H9 (cell line): ENCODE measurements around the gene MOB4. TPM values are rescaled to one million over a fixed set of nuclear protein-coding genes. Genes with fewer than 3 reads are reported as not detected.

Source experiments
- DNase-seq: peaks from one replicate; pipeline ENCODE4 v3.0.0-alpha.2; 2017
- H2AFZ ChIP-seq: one replicate; pipeline ENCODE4 v1.6.1; 2013; ENCODE audit warnings: mild to moderate bottlenecking, low read length, control low read depth, moderate library complexity
- H2AK5ac ChIP-seq: 2 replicates; pipeline ENCODE4 v1.6.1; 2013; ENCODE audit warnings: low read length, control low read depth, mixed read lengths; ENCODE audit not compliant: insufficient read length
- H2BK120ac ChIP-seq: one replicate; pipeline ENCODE4 v1.6.1; 2013; ENCODE audit warnings: low read depth, mild to moderate bottlenecking, low read length, control low read depth, inconsistent platforms; ENCODE audit not compliant: poor library complexity, severe bottlenecking
- H2BK12ac ChIP-seq: 2 replicates; pipeline ENCODE4 v1.6.1; 2013; ENCODE audit warnings: low read length, control low read depth, mixed read lengths, low read depth; ENCODE audit not compliant: insufficient read length
- H2BK15ac ChIP-seq: 2 replicates; pipeline ENCODE4 v1.6.1; 2013; ENCODE audit warnings: low read depth, low read length, control low read depth
- H2BK20ac ChIP-seq: one replicate; pipeline ENCODE4 v1.6.1; 2013; ENCODE audit warnings: low read depth, mild to moderate bottlenecking, low read length, control low read depth, inconsistent platforms; ENCODE audit not compliant: poor library complexity, severe bottlenecking
- H2BK5ac ChIP-seq: 2 replicates; pipeline ENCODE4 v1.6.1; 2013; ENCODE audit warnings: low read length, control low read depth, mixed read lengths; ENCODE audit not compliant: insufficient read length
- H3K14ac ChIP-seq: 2 replicates; pipeline ENCODE4 v1.6.1; 2013; ENCODE audit warnings: low read length, control low read depth; ENCODE audit not compliant: insufficient read depth
- H3K18ac ChIP-seq: 2 replicates; pipeline ENCODE4 v1.6.1; 2013; ENCODE audit warnings: low read depth, mild to moderate bottlenecking, mixed read lengths, low read length, control low read depth; ENCODE audit not compliant: insufficient read length
- H3K23ac ChIP-seq: 2 replicates; pipeline ENCODE4 v1.6.1; 2013; ENCODE audit warnings: low read length, control low read depth, mixed read lengths, low read depth; ENCODE audit not compliant: insufficient read length
- H3K23me2 ChIP-seq: 2 replicates; pipeline ENCODE4 v1.6.1; 2013; ENCODE audit warnings: low read depth, mild to moderate bottlenecking, mixed read lengths, low read length, control low read depth; ENCODE audit not compliant: insufficient read length, poor library complexity, severe bottlenecking
- H3K27ac ChIP-seq: 2 replicates; pipeline ENCODE4 v1.5.1; 2013; ENCODE audit warnings: low read length, control low read depth, mixed read lengths, low read depth; ENCODE audit not compliant: insufficient read length
- H3K27me3 ChIP-seq: 2 replicates; pipeline ENCODE4 v1.6.1; 2013; ENCODE audit warnings: low read length, control low read depth, inconsistent platforms; ENCODE audit not compliant: insufficient read depth
- H3K4ac ChIP-seq: 2 replicates; pipeline ENCODE4 v1.6.1; 2013; ENCODE audit warnings: low read depth, mild to moderate bottlenecking, control low read depth, inconsistent platforms, low read length, moderate library complexity
- H3K4me1 ChIP-seq: 2 replicates; pipeline ENCODE4 v1.6.1; 2013; ENCODE audit warnings: low read length, control low read depth, inconsistent platforms; ENCODE audit not compliant: insufficient read depth
- H3K4me2 ChIP-seq: 2 replicates; pipeline ENCODE4 v1.6.1; 2013; ENCODE audit warnings: low read length, control low read depth, mixed read lengths; ENCODE audit not compliant: insufficient read length, insufficient read depth
- H3K56ac ChIP-seq: 2 replicates; pipeline ENCODE4 v1.6.1; 2013; ENCODE audit warnings: low read depth, mild to moderate bottlenecking, mixed read lengths, low read length, control low read depth; ENCODE audit not compliant: insufficient read length
- H3K79me1 ChIP-seq: 2 replicates; pipeline ENCODE4 v1.6.1; 2013; ENCODE audit warnings: low read depth, mild to moderate bottlenecking, moderate library complexity, low read length, control low read depth, inconsistent platforms; ENCODE audit not compliant: insufficient read depth, poor library complexity, severe bottlenecking
- H3K79me2 ChIP-seq: 2 replicates; pipeline ENCODE4 v1.6.1; 2013; ENCODE audit warnings: low read length, control low read depth, inconsistent platforms; ENCODE audit not compliant: insufficient read depth
- H3K9ac ChIP-seq: 2 replicates; pipeline ENCODE4 v1.6.1; 2013; ENCODE audit warnings: low read length, control low read depth, mixed read lengths; ENCODE audit not compliant: insufficient read length; ENCODE audit errors: extremely low read depth
- H3K9me3 ChIP-seq: one replicate; pipeline ENCODE4 v1.6.1; 2013; ENCODE audit warnings: low read depth, low read length, inconsistent platforms; ENCODE audit not compliant: control insufficient read depth
- H3T11ph ChIP-seq: one replicate; pipeline ENCODE4 v1.6.1; 2013; ENCODE audit warnings: mild to moderate bottlenecking, low read length, control low read depth, inconsistent platforms
- H4K20me1 ChIP-seq: one replicate; pipeline ENCODE4 v1.6.1; 2013; ENCODE audit not compliant: control insufficient read depth, insufficient read length, insufficient read depth
- H4K5ac ChIP-seq: 2 replicates; pipeline ENCODE4 v1.6.1; 2013; ENCODE audit warnings: low read depth, mild to moderate bottlenecking, mixed read lengths, low read length, control low read depth; ENCODE audit not compliant: insufficient read length
- H4K8ac ChIP-seq: replicated peaks from 2 replicates; pipeline ENCODE4 v1.6.1; 2013; ENCODE audit warnings: low read length, control low read depth, mixed read lengths, low read depth; ENCODE audit not compliant: insufficient read length
- H4K91ac ChIP-seq: 2 replicates; pipeline ENCODE4 v1.6.1; 2013; ENCODE audit warnings: low read depth, mild to moderate bottlenecking, moderate library complexity, mixed read lengths, low read length, control low read depth; ENCODE audit not compliant: insufficient read length
- H3K27ac Mint-ChIP-seq, 3 experiments: 2 replicates in 2 of 3; 3 replicates in 1 of 3; pipeline ENCODE4 v1.8.0; 2020 to 2021; ENCODE audit warnings: mixed read lengths in 3 of 3, mild to moderate bottlenecking in 1 of 3, moderate library complexity in 1 of 3
- H3K27me3 Mint-ChIP-seq: 2 replicates; pipeline ENCODE4 v1.8.0; 2021; ENCODE audit warnings: low read depth, mild to moderate bottlenecking, moderate library complexity, mixed read lengths
- H3K36me3 Mint-ChIP-seq, 3 experiments: 2 replicates in 2 of 3; 3 replicates in 1 of 3; pipeline ENCODE4 v1.8.0; 2020 to 2021; ENCODE audit warnings: low read depth in 3 of 3, mixed read lengths in 3 of 3; ENCODE audit not compliant: insufficient read depth in 1 of 3
- H3K4me1 Mint-ChIP-seq, 2 experiments: 2 replicates each; pipeline ENCODE4 v1.8.0; 2020; ENCODE audit warnings: mixed read lengths in 2 of 2
- H3K4me3 Mint-ChIP-seq, 2 experiments: 2 replicates in 1 of 2; 3 replicates in 1 of 2; pipeline ENCODE4 v1.8.0; 2020 to 2021; ENCODE audit warnings: mild to moderate bottlenecking in 2 of 2, mixed read lengths in 2 of 2, moderate library complexity in 1 of 2
- H3K9me3 Mint-ChIP-seq, 2 experiments: 2 replicates in 1 of 2; 3 replicates in 1 of 2; pipeline ENCODE4 v1.8.0; 2020; ENCODE audit warnings: mild to moderate bottlenecking in 2 of 2, mixed read lengths in 2 of 2, moderate library complexity in 1 of 2
- WGBS: extraction: QIAGEN DNeasy Blood & Tissue Kit; methylation state at CpG from one replicate; pipeline ENCODE4 v1.1.7; 2013; ENCODE audit warnings: missing lambda C conversion rate, low lambda C conversion rate, mixed read lengths; ENCODE audit not compliant: insufficient read length; ENCODE audit errors: extremely low coverage; 5-methylcytosine and 5-hydroxymethylcytosine counted together
- total RNA-seq: library from RNA; stranded (reverse); gene quantifications from 2 replicates; pipeline ENCODE4 v1.2.1, GENCODE V29; 2021
- TF ChIP-seq, protein P1 (sequence below): fragments of 200-600 bp; sonication (generic); conservative IDR thresholded peaks from 3 replicates; pipeline ENCODE4 v1.8.0; 2021; ENCODE audit warnings: antibody characterized with exemption, mild to moderate bottlenecking

Gene MOB4
- total RNA-seq, 1 experiment from 2014 or later = 57.6 TPM

DNA sequence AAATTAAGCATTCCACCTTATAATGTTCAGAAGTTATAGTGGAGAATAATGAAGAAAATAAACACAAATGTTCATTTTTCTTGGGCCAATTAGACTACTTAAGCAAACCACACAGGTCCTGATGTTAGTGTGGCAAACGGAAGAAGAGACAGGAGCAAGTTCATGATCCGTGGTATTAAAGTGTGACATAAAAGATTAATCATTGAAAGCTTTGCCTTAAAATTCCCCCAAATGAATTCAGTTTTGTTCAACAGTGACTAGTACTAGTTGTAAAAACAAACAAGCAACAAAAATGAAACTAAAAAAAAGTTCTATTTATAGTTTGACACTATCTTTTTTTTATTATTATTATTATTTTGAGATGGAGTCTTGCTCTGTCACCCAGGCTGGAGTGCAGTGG lies 85.9 kb downstream of the MOB4 start:
- H3K9me3 Mint-ChIP-seq = no peaks in the 10 kb centered on the region; a peak in 1 of 5 replicates
- H3K27ac Mint-ChIP-seq = no peak overlapping the region
- Histone ChIP-seq H3K18ac (no peak overlapping the region), H3K9ac (no peak overlapping the region), H2BK15ac (no peak overlapping the region), H3K79me1 (no peaks in the 10 kb centered on the region), H2BK5ac (no peak overlapping the region), H3K27ac (no peak overlapping the region), H2BK12ac (no peak overlapping the region), H4K8ac (no peak overlapping the region), H3K9me3 (no peaks in the 10 kb centered on the region), H2AFZ (no peak overlapping the region), H3K27me3 (no peaks in the 10 kb centered on the region), H2BK120ac (no peak overlapping the region), H3K4me2 (no peak overlapping the region), H4K5ac (no peak overlapping the region), H3K56ac (no peak overlapping the region), H3K4ac (no peak overlapping the region), H3K4me1 (peaks cover 4% of the 10 kb centered on the region; the same call in 1 of the 2 replicates), H3K14ac (no peak overlapping the region), H4K91ac (no peak overlapping the region), H2BK20ac (no peak overlapping the region), H2AK5ac (no peak overlapping the region), H3T11ph (no peak overlapping the region), H3K23ac (no peak overlapping the region), H4K20me1 (no peaks in the 10 kb centered on the region), H3K23me2 (no peaks in the 10 kb centered on the region), H3K79me2 (no peaks in the 10 kb centered on the region)
- no CpG with 5 or more reads among the region's 2 CpGs for WGBS
- H3K4me3 Mint-ChIP-seq = no peak overlapping the region
- H3K36me3 Mint-ChIP-seq = peaks cover 0 to 6% (median 0%) of the 10 kb centered on the region in 3 experiments; a peak in 3 of 7 replicates
- H3K27me3 Mint-ChIP-seq = no peaks in the 10 kb centered on the region
- DNase-seq = no peak
- H3K4me1 Mint-ChIP-seq = peaks cover 11 to 19% of the 10 kb centered on the region in 2 experiments
- TF ChIP-seq, protein P1, sequence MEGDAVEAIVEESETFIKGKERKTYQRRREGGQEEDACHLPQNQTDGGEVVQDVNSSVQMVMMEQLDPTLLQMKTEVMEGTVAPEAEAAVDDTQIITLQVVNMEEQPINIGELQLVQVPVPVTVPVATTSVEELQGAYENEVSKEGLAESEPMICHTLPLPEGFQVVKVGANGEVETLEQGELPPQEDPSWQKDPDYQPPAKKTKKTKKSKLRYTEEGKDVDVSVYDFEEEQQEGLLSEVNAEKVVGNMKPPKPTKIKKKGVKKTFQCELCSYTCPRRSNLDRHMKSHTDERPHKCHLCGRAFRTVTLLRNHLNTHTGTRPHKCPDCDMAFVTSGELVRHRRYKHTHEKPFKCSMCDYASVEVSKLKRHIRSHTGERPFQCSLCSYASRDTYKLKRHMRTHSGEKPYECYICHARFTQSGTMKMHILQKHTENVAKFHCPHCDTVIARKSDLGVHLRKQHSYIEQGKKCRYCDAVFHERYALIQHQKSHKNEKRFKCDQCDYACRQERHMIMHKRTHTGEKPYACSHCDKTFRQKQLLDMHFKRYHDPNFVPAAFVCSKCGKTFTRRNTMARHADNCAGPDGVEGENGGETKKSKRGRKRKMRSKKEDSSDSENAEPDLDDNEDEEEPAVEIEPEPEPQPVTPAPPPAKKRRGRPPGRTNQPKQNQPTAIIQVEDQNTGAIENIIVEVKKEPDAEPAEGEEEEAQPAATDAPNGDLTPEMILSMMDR = no peak

Other genes with a start within 250 kb of the MOB4 start
- 1.8 and 1.9 TPM in 2 replicates for gene ANKRD44, start 205.3 kb upstream of the MOB4 start, total RNA-seq
- gene SF3B1, start 81.0 kb upstream of the MOB4 start, total RNA-seq = 267 and 278 TPM in 2 replicates
- 16.2 and 18.3 TPM in 2 replicates for gene COQ10B, start 62.5 kb upstream of the MOB4 start, total RNA-seq
- 844 and 846 TPM in 2 replicates for gene HSPD1, start 16.2 kb upstream of the MOB4 start, total RNA-seq
- gene HSPE1, start 15.7 kb upstream of the MOB4 start, total RNA-seq = 347 and 370 TPM in 2 replicates
- gene RFTN2, start 159.5 kb downstream of the MOB4 start, total RNA-seq = 0.11 and 0.28 TPM in 2 replicates
- gene MARS2, start 189.3 kb downstream of the MOB4 start, total RNA-seq = 20.9 and 21.0 TPM in 2 replicates